AG09319 (cell line): ENCODE results near the gene ING3.
"Not testable (repeated sequence)": the region's sequence is repeated elsewhere in the genome, so short reads cannot be mapped to it uniquely, and the experiment has no call there.

Experiments
- DNase-seq: peaks from one replicate; pipeline ENCODE4 v3.0.0-alpha.2; 2010; ENCODE audit warnings: low read depth; ENCODE audit errors: extremely low read depth
- TF ChIP-seq, protein P1 (sequence below): IDR thresholded peaks from 2 replicates; pipeline ENCODE4 v1.5.1; 2011; ENCODE audit warnings: low read depth, mild to moderate bottlenecking, inconsistent platforms, low read length, moderate library complexity

Gene ING3

DNA sequence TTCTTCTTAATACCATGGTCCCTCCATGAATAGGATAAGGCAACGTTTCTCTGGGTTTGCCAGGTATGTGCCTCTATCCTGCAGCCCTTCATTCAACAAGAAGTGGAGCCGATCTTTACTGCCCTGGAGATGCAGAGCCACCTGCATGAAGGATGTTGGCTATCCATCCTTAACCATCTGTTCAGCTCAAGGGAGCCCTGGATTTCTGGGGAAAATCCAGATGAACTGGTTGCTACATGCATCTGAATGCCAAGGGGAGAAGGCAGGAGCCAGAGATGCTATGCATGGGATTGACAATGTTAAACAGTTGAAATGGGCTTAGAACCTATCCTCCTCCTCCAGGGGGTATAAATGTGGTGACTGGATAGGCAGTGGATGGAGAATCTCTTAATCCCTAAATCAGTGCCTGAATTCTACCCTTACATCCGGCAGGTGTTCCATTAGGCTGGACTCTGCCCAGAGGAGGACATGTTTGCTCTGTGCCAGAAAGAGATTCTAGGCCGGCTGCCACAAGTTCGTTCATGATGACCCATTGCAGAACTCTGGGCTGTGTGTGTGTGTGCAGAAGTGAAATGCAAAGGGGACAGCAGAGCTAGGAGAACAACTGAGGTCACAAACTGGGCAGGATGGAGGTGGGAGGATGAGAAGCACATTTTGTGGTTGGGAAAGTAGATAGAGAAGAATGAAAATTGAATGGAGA is 53.6 kb downstream of the ING3 start:
- TF ChIP-seq, protein P1, sequence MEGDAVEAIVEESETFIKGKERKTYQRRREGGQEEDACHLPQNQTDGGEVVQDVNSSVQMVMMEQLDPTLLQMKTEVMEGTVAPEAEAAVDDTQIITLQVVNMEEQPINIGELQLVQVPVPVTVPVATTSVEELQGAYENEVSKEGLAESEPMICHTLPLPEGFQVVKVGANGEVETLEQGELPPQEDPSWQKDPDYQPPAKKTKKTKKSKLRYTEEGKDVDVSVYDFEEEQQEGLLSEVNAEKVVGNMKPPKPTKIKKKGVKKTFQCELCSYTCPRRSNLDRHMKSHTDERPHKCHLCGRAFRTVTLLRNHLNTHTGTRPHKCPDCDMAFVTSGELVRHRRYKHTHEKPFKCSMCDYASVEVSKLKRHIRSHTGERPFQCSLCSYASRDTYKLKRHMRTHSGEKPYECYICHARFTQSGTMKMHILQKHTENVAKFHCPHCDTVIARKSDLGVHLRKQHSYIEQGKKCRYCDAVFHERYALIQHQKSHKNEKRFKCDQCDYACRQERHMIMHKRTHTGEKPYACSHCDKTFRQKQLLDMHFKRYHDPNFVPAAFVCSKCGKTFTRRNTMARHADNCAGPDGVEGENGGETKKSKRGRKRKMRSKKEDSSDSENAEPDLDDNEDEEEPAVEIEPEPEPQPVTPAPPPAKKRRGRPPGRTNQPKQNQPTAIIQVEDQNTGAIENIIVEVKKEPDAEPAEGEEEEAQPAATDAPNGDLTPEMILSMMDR: no peak
- no peak for DNase-seq

DNA sequence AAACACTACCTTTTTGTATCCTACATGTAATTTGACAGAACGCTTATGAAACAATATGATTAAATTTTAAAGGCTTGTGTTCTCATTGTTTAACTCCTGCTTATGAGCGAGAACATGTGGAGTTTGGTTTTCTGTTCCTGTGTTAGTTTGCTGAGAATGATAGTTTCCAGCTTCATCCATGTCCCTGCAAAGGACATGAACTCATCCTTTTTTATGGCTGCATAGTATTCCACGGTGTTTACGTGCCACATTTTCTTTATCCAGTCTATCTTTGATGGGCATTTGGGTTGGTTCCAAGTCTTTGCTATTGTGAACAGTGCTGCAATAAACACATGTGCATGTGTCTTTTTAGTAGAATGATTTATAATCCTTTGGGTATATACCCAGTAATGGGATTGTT is 54.5 kb downstream of the ING3 start:
- DNase-seq: not testable (repeated sequence)

DNA sequence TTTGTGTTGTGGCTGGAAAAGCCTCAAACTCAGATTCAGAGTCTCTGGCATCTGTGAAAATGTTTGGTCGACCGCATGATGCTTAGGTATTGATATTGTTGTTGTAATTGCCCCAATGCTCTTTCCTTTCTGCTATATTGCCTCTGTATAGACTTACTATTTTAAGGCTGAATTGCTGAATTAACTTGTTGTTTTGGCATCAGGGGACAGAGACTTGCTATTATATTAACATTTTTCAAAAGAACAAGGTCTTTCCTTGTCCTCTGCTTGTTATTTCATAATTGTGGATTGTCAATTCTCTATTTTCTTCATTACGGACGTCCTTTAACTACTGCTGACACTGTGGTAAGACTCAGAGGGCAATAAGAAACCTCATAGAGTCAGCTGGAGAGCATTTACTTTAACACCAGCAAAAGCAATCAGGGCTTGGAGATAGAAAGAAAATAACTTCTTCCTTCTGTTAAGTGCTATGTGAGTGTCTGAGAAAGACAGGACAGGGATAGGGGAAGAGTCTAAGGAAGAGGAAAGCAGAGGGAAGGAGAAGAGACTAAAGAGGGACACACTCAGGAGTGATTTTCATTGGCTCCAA is 55.5 kb downstream of the ING3 start:
- DNase-seq: no peak
- TF ChIP-seq, protein P1: no peak

DNA sequence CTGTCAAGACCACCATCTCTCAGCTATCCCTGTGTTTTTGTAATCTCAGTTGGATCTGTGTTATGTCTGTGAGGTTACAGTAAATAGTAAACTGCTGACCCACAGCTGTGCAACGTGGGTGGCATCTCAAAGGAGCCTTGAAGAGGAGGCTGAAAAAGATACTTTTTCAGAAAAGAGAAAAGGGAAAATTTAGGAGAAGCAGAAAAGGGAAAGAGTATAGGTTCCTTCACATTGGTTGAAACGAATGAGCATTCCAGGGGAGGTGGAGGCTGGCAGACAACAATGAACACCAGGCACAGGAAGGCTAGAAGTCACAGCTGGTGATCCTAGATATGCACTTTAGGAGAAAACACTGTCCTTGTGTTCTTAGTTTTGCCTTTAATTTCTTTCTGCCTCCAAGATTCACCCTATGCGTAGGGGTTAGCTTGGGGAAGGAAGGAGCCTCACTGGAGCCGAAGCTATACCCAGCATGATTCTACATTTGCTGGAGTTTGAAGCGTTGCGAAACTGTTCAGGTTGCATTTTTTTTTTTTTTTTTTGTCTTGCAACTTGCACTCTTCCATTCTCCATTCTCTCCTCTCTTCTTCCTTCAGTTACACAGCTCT is 56.2 kb downstream of the ING3 start:
- TF ChIP-seq, protein P1: no peak
- DNase-seq: no peak

DNA sequence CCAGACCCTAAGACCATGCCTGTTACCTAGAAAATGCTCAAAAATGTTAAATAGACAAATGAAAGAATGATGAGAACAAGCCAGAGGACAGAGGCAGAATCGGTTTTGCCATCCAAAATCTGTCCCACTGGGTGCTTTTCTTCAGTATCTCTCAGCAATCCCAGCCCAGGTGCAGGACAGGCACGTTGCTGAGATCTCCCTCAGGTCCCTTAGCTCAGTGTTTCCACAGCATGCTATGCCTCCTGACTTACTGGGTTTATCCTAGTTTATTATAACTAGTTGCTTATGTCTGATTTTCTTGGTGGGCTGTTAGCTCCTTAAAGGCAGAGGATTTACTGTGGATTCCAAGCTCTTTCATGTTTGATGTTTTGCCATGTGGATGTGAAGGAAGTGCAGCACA is 58.2 kb downstream of the ING3 start:
- TF ChIP-seq, protein P1: no peak
- no peak for DNase-seq

DNA sequence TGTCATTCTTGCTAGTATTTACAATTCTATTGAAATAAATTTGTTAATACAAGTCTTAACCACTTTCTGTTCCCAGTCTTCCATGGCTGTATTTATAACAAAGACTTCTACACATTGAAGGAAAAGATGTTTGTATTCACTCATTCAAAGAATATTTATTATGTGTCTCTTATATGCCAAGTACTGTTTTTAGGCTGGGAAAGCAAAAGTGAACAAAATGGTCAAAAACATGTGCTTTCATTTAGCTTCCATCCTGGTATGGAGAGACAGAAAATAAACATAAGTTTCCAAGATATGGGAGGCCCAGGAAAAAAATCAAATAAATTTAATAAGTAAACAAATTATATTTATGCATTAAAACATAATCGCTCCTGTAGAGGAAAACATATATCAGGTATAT is 60.8 kb downstream of the ING3 start:
- DNase-seq: no peak
- TF ChIP-seq, protein P1: no peak

DNA sequence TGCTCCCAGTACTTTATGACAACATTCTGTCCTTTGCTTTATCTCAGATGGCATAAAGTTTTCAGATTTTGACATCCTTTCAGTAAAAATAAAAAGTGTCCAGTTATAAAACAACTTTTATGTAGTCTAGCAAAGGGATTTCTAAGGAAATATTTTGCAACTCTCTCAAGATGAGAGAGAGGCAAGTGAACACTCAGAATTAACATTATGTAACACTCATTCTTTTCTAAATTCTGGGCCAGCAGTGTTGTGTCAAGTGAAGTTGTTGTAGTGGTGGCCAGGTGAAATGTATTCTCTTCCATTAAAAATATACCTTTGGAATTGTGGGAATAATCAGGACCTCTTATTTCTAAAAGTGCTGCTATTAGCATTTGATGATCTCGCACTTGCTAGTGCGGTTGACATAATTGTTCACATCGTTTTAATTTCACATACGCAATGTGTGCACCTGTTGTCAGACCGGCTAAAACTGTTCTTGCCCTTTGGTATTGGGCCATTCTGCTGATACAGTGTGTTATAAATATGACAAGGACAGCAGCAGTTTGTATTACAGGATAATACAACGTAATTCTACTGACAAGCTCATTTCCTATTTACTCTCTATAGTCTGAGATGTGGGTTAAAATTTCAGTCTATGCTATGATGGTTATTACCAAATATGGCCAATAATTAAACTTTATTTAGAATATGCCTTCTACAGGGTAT is 61.7 kb downstream of the ING3 start:
- no peak for DNase-seq
- TF ChIP-seq, protein P1: no peak
